ENCODE data around the gene EPB41L1. TPM values are rescaled to one million over a fixed set of nuclear protein-coding genes. Genes with fewer than 3 reads are reported as not detected.

Gene EPB41L1
- total RNA-seq, 3 donors from 2014 or later (not counting 1 experiment from before 2014, with no cell fraction given) = 0.21 to 0.29 TPM; not detected in 1

GRCh38 chr20:36149012-36149411 is 5.5 kb upstream of the EPB41L1 start:
- H3K9me3 ChIP-seq (ENCODE audit: control insufficient read depth, insufficient read depth, low read length) = no peaks in the 10 kb centered on the region
- 90% methylated on average over 2 of the region's 3 CpGs for WGBS (ENCODE audit: insufficient coverage)
- H3K36me3 Mint-ChIP-seq = no peaks in the 10 kb centered on the region
- intact Hi-C loops (cut with micrococcal nuclease) = no loop called here
- H3K4me3 ChIP-seq (ENCODE audit: low read length) = no peak overlapping the region
- H3K9me3 Mint-ChIP-seq = no peaks in the 10 kb centered on the region
- peaks cover 17 to 34% of the 10 kb centered on the region in 2 donors for H3K27me3 Mint-ChIP-seq (ENCODE audit: low read depth in 2 of 2)
- H3K4me1 Mint-ChIP-seq = peaks cover 0 to 5% of the 10 kb centered on the region in 2 donors
- H3K4me1 ChIP-seq (ENCODE audit: control insufficient read depth, insufficient read depth, low read length) = peaks cover 4% of the 10 kb centered on the region
- no peak for TF ChIP-seq CTCF (IDR thresholded peaks at IDR 0.05)
- no peak overlapping the region for H3K4me3 Mint-ChIP-seq
- H3K27me3 ChIP-seq (ENCODE audit: control insufficient read depth, insufficient read depth, low read length) = peaks cover 4% of the 10 kb centered on the region
- H3K27ac ChIP-seq (ENCODE audit: low read length) = no peak overlapping the region
- DNase-seq (no peak), ATAC-seq (no peak)
- H3K27ac Mint-ChIP-seq = no peak overlapping the region
- no peaks in the 10 kb centered on the region for H3K36me3 ChIP-seq (ENCODE audit: control insufficient read depth, insufficient read depth, low read length)

GRCh38 chr20:36149469-36149868 is 5.1 kb upstream of the EPB41L1 start:
- no peak for ATAC-seq
- intact Hi-C loops (cut with micrococcal nuclease) = no loop called here
- Histone ChIP-seq H3K4me3 (ENCODE audit: low read length) (no peak overlapping the region), H3K36me3 (ENCODE audit: control insufficient read depth, insufficient read depth, low read length) (no peaks in the 10 kb centered on the region), H3K27ac (ENCODE audit: low read length) (no peak overlapping the region), H3K27me3 (ENCODE audit: control insufficient read depth, insufficient read depth, low read length) (peaks cover 7% of the 10 kb centered on the region), H3K9me3 (ENCODE audit: control insufficient read depth, insufficient read depth, low read length) (no peaks in the 10 kb centered on the region), H3K4me1 (ENCODE audit: control insufficient read depth, insufficient read depth, low read length) (peaks cover 7% of the 10 kb centered on the region)
- Mint-ChIP-seq H3K4me3 (no peak overlapping the region), H3K27ac (no peak overlapping the region), H3K9me3 (no peaks in the 10 kb centered on the region), H3K4me1 (peaks cover 0 to 5% of the 10 kb centered on the region in 2 donors), H3K27me3 (ENCODE audit: low read depth in 2 of 2) (peaks cover 17 to 34% of the 10 kb centered on the region in 2 donors), H3K36me3 (no peaks in the 10 kb centered on the region)
- TF ChIP-seq CTCF (IDR thresholded peaks at IDR 0.05) = no peak
- no peak for DNase-seq
- 80% methylated on average over 3 of the region's 3 CpGs for WGBS (ENCODE audit: insufficient coverage)

- WGBS (ENCODE audit: insufficient coverage) = 81% methylated on average over 3 of the region's 3 CpGs
- no peak overlapping the region for H3K4me3 Mint-ChIP-seq
- intact Hi-C loops (cut with micrococcal nuclease) = no loop called here
These were observed 4.1 kb upstream of the EPB41L1 start for GRCh38 chr20:36150489-36150846.

More at GRCh38 chr20:36150489-36150846, 4.1 kb upstream of the EPB41L1 start:
- Histone ChIP-seq H3K36me3 (ENCODE audit: control insufficient read depth, insufficient read depth, low read length) (no peaks in the 10 kb centered on the region), H3K27ac (ENCODE audit: low read length) (no peak overlapping the region), H3K4me1 (ENCODE audit: control insufficient read depth, insufficient read depth, low read length) (peaks cover 13% of the 10 kb centered on the region), H3K4me3 (ENCODE audit: low read length) (no peak overlapping the region), H3K9me3 (ENCODE audit: control insufficient read depth, insufficient read depth, low read length) (no peaks in the 10 kb centered on the region), H3K27me3 (ENCODE audit: control insufficient read depth, insufficient read depth, low read length) (peaks cover 14% of the 10 kb centered on the region)
- peaks cover 0 to 5% of the 10 kb centered on the region in 2 donors for H3K4me1 Mint-ChIP-seq
- H3K36me3 Mint-ChIP-seq = no peaks in the 10 kb centered on the region
- ATAC-seq (no peak), DNase-seq (no peak)
- H3K27me3 Mint-ChIP-seq (ENCODE audit: low read depth in 2 of 2) = peaks cover 20 to 32% of the 10 kb centered on the region in 2 donors
- no peak overlapping the region for H3K27ac Mint-ChIP-seq
- no peak for TF ChIP-seq CTCF (IDR thresholded peaks at IDR 0.05)
- H3K9me3 Mint-ChIP-seq = no peaks in the 10 kb centered on the region

All from natural killer cell (primary cell).